Measurements from ENCODE around the gene TMEM51. TPM values are rescaled to one million over a fixed set of nuclear protein-coding genes. Genes with fewer than 3 reads are reported as not detected.

TMEM51 gene
- total RNA-seq, 2 donors from 2014 or later: not detected

- Mint-ChIP-seq H3K9me3 (no peaks in the 10 kb centered on the region), H3K4me3 (no peak overlapping the region), H3K27ac (no peak overlapping the region), H3K4me1 (ENCODE audit: low read depth in 2 of 2) (peaks cover 33 to 35% of the 10 kb centered on the region in 2 donors), H3K27me3 (peaks cover 0 to 31% of the 10 kb centered on the region in 2 donors), H3K36me3 (no peaks in the 10 kb centered on the region)
- no peak for DNase-seq (ENCODE audit: low spot score)
- ATAC-seq: peak; percentile 43 to 83
Observed at GRCh38 chr1:15243275-15244043, 89.9 kb downstream of the TMEM51 start.

GRCh38 chr1:15244813-15245212, 91.3 kb downstream of the TMEM51 start:
- Mint-ChIP-seq H3K27ac (no peak overlapping the region), H3K4me1 (ENCODE audit: low read depth in 2 of 2) (peaks cover 46 to 47% of the 10 kb centered on the region in 2 donors), H3K27me3 (peaks cover 0 to 32% of the 10 kb centered on the region in 2 donors), H3K36me3 (no peaks in the 10 kb centered on the region), H3K4me3 (peak overlapping the region; percentile 8), H3K9me3 (no peaks in the 10 kb centered on the region)
- DNase-seq (ENCODE audit: low spot score): no peak
- ATAC-seq: no peak

GRCh38 chr1:15245593-15246360, 92.2 kb downstream of the TMEM51 start:
- Mint-ChIP-seq H3K4me1 (ENCODE audit: low read depth in 2 of 2) (peaks cover 51 to 52% of the 10 kb centered on the region in 2 donors), H3K27me3 (peaks cover 0 to 33% of the 10 kb centered on the region in 2 donors), H3K4me3 (peak overlapping the region; percentile 73), H3K27ac (no peak overlapping the region), H3K9me3 (no peaks in the 10 kb centered on the region), H3K36me3 (no peaks in the 10 kb centered on the region)
- DNase-seq (ENCODE audit: low spot score) (no peak), ATAC-seq (no peak)

- DNase-seq (ENCODE audit: low spot score) (no peak), ATAC-seq (peak; percentile 44 to 69)
- peaks cover 62 to 64% of the 10 kb centered on the region in 2 donors for H3K4me1 Mint-ChIP-seq (ENCODE audit: low read depth in 2 of 2)
- peaks cover 0 to 29% of the 10 kb centered on the region in 2 donors for H3K27me3 Mint-ChIP-seq
- H3K27ac Mint-ChIP-seq: peak within 1 kb of the TSS; percentile 64 to 68
- H3K4me3 Mint-ChIP-seq: peak within 1 kb of the TSS; percentile 82
- no peaks in the 10 kb centered on the region for H3K36me3 Mint-ChIP-seq
- no peaks in the 10 kb centered on the region for H3K9me3 Mint-ChIP-seq
Observed at GRCh38 chr1:15246960-15247614, 93.5 kb downstream of the TMEM51 start, which contains the start of gene FHAD1. FHAD1 (plus strand) TSS chr1:15247223; CDS start chr1:15251785, 4,562 bp downstream.

GRCh38 chr1:15248216-15248615, 94.7 kb downstream of the TMEM51 start:
- peak overlapping the region; percentile 64 to 68 for H3K27ac Mint-ChIP-seq
- peaks cover 71 to 75% of the 10 kb centered on the region in 2 donors for H3K4me1 Mint-ChIP-seq (ENCODE audit: low read depth in 2 of 2)
- ATAC-seq: no peak
- H3K36me3 Mint-ChIP-seq: no peaks in the 10 kb centered on the region
- DNase-seq (ENCODE audit: low spot score): no peak
- no peaks in the 10 kb centered on the region for H3K9me3 Mint-ChIP-seq
- peak overlapping the region; percentile 82 for H3K4me3 Mint-ChIP-seq
- H3K27me3 Mint-ChIP-seq: peaks cover 0 to 24% of the 10 kb centered on the region in 2 donors

GRCh38 chr1:15249081-15249480, 95.5 kb downstream of the TMEM51 start:
- H3K4me1 Mint-ChIP-seq (ENCODE audit: low read depth in 2 of 2): peaks cover 68 to 77% of the 10 kb centered on the region in 2 donors
- ATAC-seq (peak; percentile 89 to 90), DNase-seq (ENCODE audit: low spot score) (peak; percentile 88)
- no peaks in the 10 kb centered on the region for H3K9me3 Mint-ChIP-seq
- peak overlapping the region; percentile 82 for H3K4me3 Mint-ChIP-seq
- no peaks in the 10 kb centered on the region for H3K36me3 Mint-ChIP-seq
- H3K27me3 Mint-ChIP-seq: peaks cover 0 to 24% of the 10 kb centered on the region in 2 donors
- H3K27ac Mint-ChIP-seq: peak overlapping the region; percentile 80 to 82

- H3K9me3 Mint-ChIP-seq: no peaks in the 10 kb centered on the region
- peaks cover 51 to 63% of the 10 kb centered on the region in 2 donors for H3K4me1 Mint-ChIP-seq (ENCODE audit: low read depth in 2 of 2)
- peaks cover 0 to 11% of the 10 kb centered on the region in 2 donors for H3K27me3 Mint-ChIP-seq
Observed at GRCh38 chr1:15251857-15252835, 98.6 kb downstream of the TMEM51 start.

GRCh38 chr1:15254559-15254958, 101.0 kb downstream of the TMEM51 start:
- no peak for ATAC-seq
- peaks cover 0 to 10% of the 10 kb centered on the region in 2 donors for H3K27me3 Mint-ChIP-seq
- no peaks in the 10 kb centered on the region for H3K36me3 Mint-ChIP-seq
- peaks cover 34 to 43% of the 10 kb centered on the region in 2 donors for H3K4me1 Mint-ChIP-seq (ENCODE audit: low read depth in 2 of 2)
- H3K9me3 Mint-ChIP-seq: no peaks in the 10 kb centered on the region
- H3K27ac Mint-ChIP-seq: peak overlapping the region in 1 of 2 donors; percentile 43
- no peak overlapping the region for H3K4me3 Mint-ChIP-seq
- no peak for DNase-seq (ENCODE audit: low spot score)

More at GRCh38 chr1:15251857-15252835, 98.6 kb downstream of the TMEM51 start:
- ATAC-seq: peak; percentile 38 to 53
- no peak for DNase-seq (ENCODE audit: low spot score)
- H3K36me3 Mint-ChIP-seq: no peaks in the 10 kb centered on the region
- peak overlapping the region; percentile 88 to 93 for H3K27ac Mint-ChIP-seq
- peak overlapping the region; percentile 86 for H3K4me3 Mint-ChIP-seq

GRCh38 chr1:15255582-15256149, 102.1 kb downstream of the TMEM51 start:
- DNase-seq (ENCODE audit: low spot score): no peak
- H3K27ac Mint-ChIP-seq: peak overlapping the region; percentile 2 to 43
- H3K4me3 Mint-ChIP-seq: no peak overlapping the region
- H3K4me1 Mint-ChIP-seq (ENCODE audit: low read depth in 2 of 2): peaks cover 29 to 36% of the 10 kb centered on the region in 2 donors
- no peak for ATAC-seq
- no peaks in the 10 kb centered on the region for H3K9me3 Mint-ChIP-seq
- H3K27me3 Mint-ChIP-seq: peaks cover 0 to 10% of the 10 kb centered on the region in 2 donors
- no peaks in the 10 kb centered on the region for H3K36me3 Mint-ChIP-seq

- H3K27ac Mint-ChIP-seq: no peak overlapping the region
- H3K9me3 Mint-ChIP-seq: no peaks in the 10 kb centered on the region
- no peaks in the 10 kb centered on the region for H3K36me3 Mint-ChIP-seq
- H3K4me1 Mint-ChIP-seq (ENCODE audit: low read depth in 2 of 2): peaks cover 32 to 39% of the 10 kb centered on the region in 2 donors
- no peak overlapping the region for H3K4me3 Mint-ChIP-seq
- DNase-seq (ENCODE audit: low spot score) (no peak), ATAC-seq (no peak)
- peaks cover 1 to 14% of the 10 kb centered on the region in 2 donors for H3K27me3 Mint-ChIP-seq
Observed at GRCh38 chr1:15256584-15256983, 103.0 kb downstream of the TMEM51 start.

GRCh38 chr1:15257309-15257708, 103.8 kb downstream of the TMEM51 start:
- H3K4me3 Mint-ChIP-seq: no peak overlapping the region
- H3K36me3 Mint-ChIP-seq: no peaks in the 10 kb centered on the region
- no peaks in the 10 kb centered on the region for H3K9me3 Mint-ChIP-seq
- H3K27me3 Mint-ChIP-seq: peaks cover 8 to 19% of the 10 kb centered on the region in 2 donors
- H3K27ac Mint-ChIP-seq: no peak overlapping the region
- ATAC-seq (no peak), DNase-seq (ENCODE audit: low spot score) (no peak)
- peaks cover 32 to 39% of the 10 kb centered on the region in 2 donors for H3K4me1 Mint-ChIP-seq (ENCODE audit: low read depth in 2 of 2)

GRCh38 chr1:15258833-15259621, 105.5 kb downstream of the TMEM51 start:
- H3K36me3 Mint-ChIP-seq: no peaks in the 10 kb centered on the region
- no peak overlapping the region for H3K4me3 Mint-ChIP-seq
- H3K4me1 Mint-ChIP-seq (ENCODE audit: low read depth in 2 of 2): peaks cover 21 to 28% of the 10 kb centered on the region in 2 donors
- no peak for ATAC-seq
- H3K27me3 Mint-ChIP-seq: peaks cover 9 to 24% of the 10 kb centered on the region in 2 donors
- H3K27ac Mint-ChIP-seq: no peak overlapping the region
- no peak for DNase-seq (ENCODE audit: low spot score)
- H3K9me3 Mint-ChIP-seq: no peaks in the 10 kb centered on the region

Measured in natural killer cell treated with Interleukin-12 subunit alpha and Interleukin-12 subunit beta and Interleukin-15 and Interleukin-18, amount 100 ng/mL, for 72 hours (primary cell).